Natural killer cell (primary cell): ENCODE results near the gene ESR1. TPM values are rescaled to one million over a fixed set of nuclear protein-coding genes. Genes with fewer than 3 reads are reported as not detected.

Source experiments
- ATAC-seq, 3 donors: fragments of 150-1000 bp in 2 of 3; fragments of 200-7000 bp in 1 of 3; cut with Tn5 transposase; 1 replicate in 1 of 3; 2 replicates in 2 of 3; pipeline ENCODE4 v1.10.0; 2021; ENCODE audit warnings: mild to moderate bottlenecking in 2 of 3, moderate library complexity in 2 of 3
- DNase-seq, 2 donors: peaks; one replicate each; pipeline versions ENCODE4 v3.0.0 to v3.0.0-alpha.2; 2013 to 2021; ENCODE audit warnings: mixed read lengths in 1 of 2
- H3K27ac ChIP-seq: one replicate; pipeline ENCODE4 v1.5.1; 2013; ENCODE audit warnings: mild to moderate bottlenecking, low read length
- H3K27me3 ChIP-seq: one replicate; pipeline ENCODE4 v1.6.1; 2013; ENCODE audit warnings: low read length; ENCODE audit not compliant: control insufficient read depth, insufficient read depth
- H3K36me3 ChIP-seq: one replicate; pipeline ENCODE4 v1.6.1; 2013; ENCODE audit warnings: low read length; ENCODE audit not compliant: control insufficient read depth, insufficient read depth
- H3K4me1 ChIP-seq: one replicate; pipeline ENCODE4 v1.6.1; 2013; ENCODE audit warnings: low read length; ENCODE audit not compliant: control insufficient read depth, insufficient read depth
- H3K4me3 ChIP-seq: one replicate; pipeline ENCODE4 v1.5.1; 2013; ENCODE audit warnings: low read length
- H3K9me3 ChIP-seq: one replicate; pipeline ENCODE4 v1.6.1; 2013; ENCODE audit warnings: low read length; ENCODE audit not compliant: control insufficient read depth, insufficient read depth
- H3K27ac Mint-ChIP-seq, 2 donors: one replicate each; pipeline ENCODE4 v1.8.0; 2022; ENCODE audit warnings: mild to moderate bottlenecking in 2 of 2, mixed read lengths in 2 of 2, moderate library complexity in 1 of 2
- H3K27me3 Mint-ChIP-seq, 2 donors: one replicate each; pipeline ENCODE4 v1.8.0; 2022; ENCODE audit warnings: low read depth in 2 of 2, mixed read lengths in 2 of 2
- H3K36me3 Mint-ChIP-seq: one replicate; pipeline ENCODE4 v1.8.0; 2022; ENCODE audit warnings: mixed read lengths
- H3K4me1 Mint-ChIP-seq, 2 donors: one replicate each; pipeline ENCODE4 v1.8.0; 2022; ENCODE audit warnings: mixed read lengths in 2 of 2
- H3K4me3 Mint-ChIP-seq: one replicate; pipeline ENCODE4 v1.8.0; 2022; ENCODE audit warnings: mild to moderate bottlenecking, moderate library complexity, mixed read lengths
- H3K9me3 Mint-ChIP-seq, 2 donors: one replicate each; pipeline ENCODE4 v1.8.0; 2022; ENCODE audit warnings: mixed read lengths in 2 of 2
- WGBS: methylation state at CpG from one replicate; pipeline ENCODE4 v1.1.7; 2013; ENCODE audit warnings: missing lambda C conversion rate; ENCODE audit not compliant: insufficient coverage; 5-methylcytosine and 5-hydroxymethylcytosine counted together
- intact Hi-C: fragments of 100-400 bp; cut with micrococcal nuclease; formaldehyde crosslinking; loops from one replicate; pipeline ENCODE4 v1.14.2; 2022
- total RNA-seq, 4 donors: library from RNA; stranded (reverse); fragments of 120-200 nt in 1 of 4; gene quantifications; one replicate each; pipeline versions ENCODE4 v1.2.3 to v1.2.4, GENCODE V29; 2013 to 2022
- TF ChIP-seq, protein P1 (sequence below): fragments of 200-600 bp; IDR thresholded peaks from one replicate; pipeline ENCODE4 v1.8.0; 2022; ENCODE audit warnings: antibody characterized with exemption

The ESR1 gene
- total RNA-seq, 3 donors from 2014 or later (not counting 1 experiment from before 2014, with no cell fraction given): 0.11 to 0.64 (median 0.60) TPM

DNA sequence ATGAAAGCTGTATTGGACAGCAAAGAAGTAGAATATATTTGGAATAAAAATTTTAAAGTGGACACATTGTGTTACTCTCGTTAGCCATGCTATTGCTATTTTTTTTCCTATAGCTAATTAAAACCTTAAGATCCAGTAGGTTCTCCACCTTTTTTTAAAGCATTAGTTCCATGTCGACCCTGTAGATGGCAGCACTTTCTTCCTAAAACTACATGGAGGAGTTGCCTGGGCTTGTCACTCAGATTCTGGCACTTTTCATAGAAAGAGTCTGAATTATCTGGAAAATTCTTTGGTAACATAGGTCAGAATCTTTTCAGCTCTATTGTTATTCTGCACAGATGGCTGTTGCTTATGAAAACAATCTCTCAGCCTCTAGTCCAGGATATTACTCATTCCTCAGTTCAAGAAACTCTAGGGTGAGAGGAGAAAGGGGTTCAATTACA is 42.0 kb upstream of the ESR1 start:
- H3K36me3 ChIP-seq: no peaks in the 10 kb centered on the region
- no peaks in the 10 kb centered on the region for H3K36me3 Mint-ChIP-seq
- H3K27me3 ChIP-seq: no peaks in the 10 kb centered on the region
- peak in 1 of 2 donors; percentile 68 for DNase-seq
- peak in 2 of 3 donors; percentile 53 to 70 for ATAC-seq
- H3K27me3 Mint-ChIP-seq: peaks cover 20 to 22% of the 10 kb centered on the region in 2 donors
- no peak overlapping the region for H3K4me3 Mint-ChIP-seq
- 0% methylated on average over 2 of the region's 2 CpGs for WGBS
- peaks cover 0 to 5% of the 10 kb centered on the region in 2 donors for H3K4me1 Mint-ChIP-seq
- no peak overlapping the region for H3K27ac Mint-ChIP-seq
- no peaks in the 10 kb centered on the region for H3K9me3 Mint-ChIP-seq
- no peak overlapping the region for H3K27ac ChIP-seq
- intact Hi-C loops: loop anchor here (5.0 to 10.0 kb wide), 2 partner anchors 502 to 569 kb away; no protein-coding TSS in a partner anchor
- no peaks in the 10 kb centered on the region for H3K4me1 ChIP-seq
- no peaks in the 10 kb centered on the region for H3K9me3 ChIP-seq
- H3K4me3 ChIP-seq: no peak overlapping the region
- TF ChIP-seq, protein P1, sequence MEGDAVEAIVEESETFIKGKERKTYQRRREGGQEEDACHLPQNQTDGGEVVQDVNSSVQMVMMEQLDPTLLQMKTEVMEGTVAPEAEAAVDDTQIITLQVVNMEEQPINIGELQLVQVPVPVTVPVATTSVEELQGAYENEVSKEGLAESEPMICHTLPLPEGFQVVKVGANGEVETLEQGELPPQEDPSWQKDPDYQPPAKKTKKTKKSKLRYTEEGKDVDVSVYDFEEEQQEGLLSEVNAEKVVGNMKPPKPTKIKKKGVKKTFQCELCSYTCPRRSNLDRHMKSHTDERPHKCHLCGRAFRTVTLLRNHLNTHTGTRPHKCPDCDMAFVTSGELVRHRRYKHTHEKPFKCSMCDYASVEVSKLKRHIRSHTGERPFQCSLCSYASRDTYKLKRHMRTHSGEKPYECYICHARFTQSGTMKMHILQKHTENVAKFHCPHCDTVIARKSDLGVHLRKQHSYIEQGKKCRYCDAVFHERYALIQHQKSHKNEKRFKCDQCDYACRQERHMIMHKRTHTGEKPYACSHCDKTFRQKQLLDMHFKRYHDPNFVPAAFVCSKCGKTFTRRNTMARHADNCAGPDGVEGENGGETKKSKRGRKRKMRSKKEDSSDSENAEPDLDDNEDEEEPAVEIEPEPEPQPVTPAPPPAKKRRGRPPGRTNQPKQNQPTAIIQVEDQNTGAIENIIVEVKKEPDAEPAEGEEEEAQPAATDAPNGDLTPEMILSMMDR: peak; percentile 69

DNA sequence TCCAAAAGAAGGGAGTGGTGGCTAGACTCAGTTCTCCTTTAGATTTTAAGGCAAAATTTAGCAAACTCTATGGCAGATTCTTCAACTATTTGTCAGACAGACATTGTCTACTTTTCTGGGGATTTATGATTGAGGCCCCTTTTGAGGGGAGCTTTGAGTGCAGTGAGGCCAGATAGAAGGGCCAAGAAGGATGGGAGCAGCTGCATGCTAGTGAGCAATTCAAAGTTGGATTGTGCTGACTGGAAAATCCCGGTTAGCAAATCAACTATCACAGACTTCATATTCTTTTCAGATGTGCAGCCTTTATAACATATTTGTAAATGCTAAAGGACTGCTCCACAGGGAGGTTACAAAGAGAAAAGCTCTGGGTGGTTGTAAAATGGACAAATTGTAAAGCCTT is 35.0 kb upstream of the ESR1 start:
- Histone ChIP-seq H3K4me1 (no peaks in the 10 kb centered on the region), H3K27ac (no peak overlapping the region), H3K9me3 (no peaks in the 10 kb centered on the region), H3K27me3 (no peaks in the 10 kb centered on the region), H3K36me3 (no peaks in the 10 kb centered on the region), H3K4me3 (no peak overlapping the region)
- no peaks in the 10 kb centered on the region for H3K9me3 Mint-ChIP-seq
- DNase-seq: no peak
- no peak overlapping the region for H3K27ac Mint-ChIP-seq
- no peaks in the 10 kb centered on the region for H3K36me3 Mint-ChIP-seq
- WGBS: 83% methylated on average over 1 of the region's 1 CpG
- H3K27me3 Mint-ChIP-seq: peaks cover 6 to 8% of the 10 kb centered on the region in 2 donors
- H3K4me1 Mint-ChIP-seq: no peaks in the 10 kb centered on the region
- no peak for ATAC-seq
- TF ChIP-seq, protein P1: no peak
- intact Hi-C loops: no loop called here
- H3K4me3 Mint-ChIP-seq: no peak overlapping the region

DNA sequence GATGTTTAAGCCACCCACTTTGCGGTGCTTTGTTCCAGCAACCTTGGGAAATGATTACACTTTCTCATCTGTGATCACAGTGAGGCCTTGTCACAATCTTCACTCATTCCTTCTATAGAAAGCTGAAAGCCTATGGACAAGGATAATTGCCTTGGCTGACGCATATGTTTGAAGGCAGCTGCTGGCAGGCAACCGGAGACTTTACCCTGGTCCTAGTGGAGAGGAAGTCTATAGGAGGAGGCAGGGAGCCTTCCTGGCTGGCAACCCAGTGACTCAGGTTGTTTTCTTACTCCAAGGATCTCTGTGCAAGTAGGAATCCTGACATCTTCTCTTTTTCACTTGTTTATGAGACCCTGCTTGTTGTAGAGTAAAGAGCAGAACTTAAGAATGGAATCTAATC is 34.1 kb upstream of the ESR1 start:
- H3K27me3 Mint-ChIP-seq: peaks cover 6 to 8% of the 10 kb centered on the region in 2 donors
- 97% methylated on average over 3 of the region's 3 CpGs for WGBS
- ATAC-seq (no peak), DNase-seq (no peak)
- no peak overlapping the region for H3K4me3 Mint-ChIP-seq
- Histone ChIP-seq H3K36me3 (no peaks in the 10 kb centered on the region), H3K27ac (no peak overlapping the region), H3K27me3 (no peaks in the 10 kb centered on the region), H3K4me3 (no peak overlapping the region), H3K4me1 (no peaks in the 10 kb centered on the region), H3K9me3 (no peaks in the 10 kb centered on the region)
- no peak overlapping the region for H3K27ac Mint-ChIP-seq
- intact Hi-C loops: no loop called here
- H3K36me3 Mint-ChIP-seq: no peaks in the 10 kb centered on the region
- TF ChIP-seq, protein P1: no peak
- no peaks in the 10 kb centered on the region for H3K9me3 Mint-ChIP-seq
- no peaks in the 10 kb centered on the region for H3K4me1 Mint-ChIP-seq

DNA sequence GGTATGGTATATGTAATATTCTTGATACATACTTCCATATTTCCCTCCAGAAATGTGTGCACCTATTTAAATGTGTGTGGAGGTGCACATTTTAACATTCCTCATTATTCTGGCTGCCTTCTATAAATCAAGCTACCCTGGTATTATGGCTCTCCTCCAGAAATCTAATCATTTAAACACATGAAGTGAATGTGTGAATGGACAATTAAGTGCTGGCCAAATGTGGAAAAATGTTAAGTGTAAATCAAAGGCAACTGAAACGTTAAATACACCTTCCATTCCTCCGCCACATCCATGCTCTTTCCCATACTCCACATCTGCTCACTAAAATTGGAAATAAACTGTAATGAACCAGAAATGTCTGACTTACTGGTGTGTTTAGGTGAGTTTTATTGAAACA is 24.9 kb upstream of the ESR1 start:
- Mint-ChIP-seq H3K9me3 (no peaks in the 10 kb centered on the region), H3K4me3 (no peak overlapping the region), H3K27ac (no peak overlapping the region), H3K27me3 (peaks cover 0 to 4% of the 10 kb centered on the region in 2 donors), H3K36me3 (no peaks in the 10 kb centered on the region), H3K4me1 (no peaks in the 10 kb centered on the region)
- Histone ChIP-seq H3K9me3 (no peaks in the 10 kb centered on the region), H3K27ac (no peak overlapping the region), H3K4me3 (no peak overlapping the region), H3K36me3 (no peaks in the 10 kb centered on the region), H3K27me3 (no peaks in the 10 kb centered on the region), H3K4me1 (no peaks in the 10 kb centered on the region)
- intact Hi-C loops: no loop called here
- ATAC-seq (no peak), DNase-seq (no peak)
- TF ChIP-seq, protein P1: no peak
- no CpG with 5 or more reads among the region's 2 CpGs for WGBS
